ENCODE data around the gene NRTN. TPM values are rescaled to one million over a fixed set of nuclear protein-coding genes. Genes with fewer than 3 reads are reported as not detected.

NRTN gene
- total RNA-seq, 3 donors from 2014 or later: 0.48 to 1.8 (median 1.6) TPM

DNA sequence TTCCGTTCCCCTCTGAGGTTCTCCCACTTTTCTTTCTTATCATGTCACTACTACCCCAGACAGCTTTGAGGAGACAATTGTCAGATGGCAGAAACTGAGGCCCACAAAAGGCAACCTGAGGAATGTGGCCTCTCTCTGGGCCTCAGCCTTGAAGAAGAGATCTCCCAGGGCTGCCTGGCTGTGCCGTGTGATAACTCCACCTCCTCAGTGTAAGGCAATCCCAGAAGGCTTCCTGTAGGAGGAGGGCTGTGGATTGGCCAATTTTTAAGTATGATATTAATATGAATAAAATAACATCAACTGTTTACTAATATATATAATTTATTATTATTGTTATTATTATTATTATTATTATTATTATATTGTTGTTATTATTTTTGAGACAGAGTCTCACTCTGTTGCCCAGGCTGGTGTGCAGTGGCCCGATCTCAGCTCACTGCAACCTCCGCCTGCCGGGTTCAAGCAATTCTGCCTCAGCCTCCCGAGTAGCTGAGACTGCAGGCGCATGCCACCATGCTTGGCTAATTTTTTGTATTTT is 9.4 kb upstream of the NRTN start:
- intact Hi-C loops (cut with DNase I; ENCODE audit: low total_unique reads): loop anchor here (5.0 kb wide), 1 partner anchor 918 kb away; no protein-coding TSS in a partner anchor
- no peaks in the 10 kb centered on the region for H3K9me3 ChIP-seq

DNA sequence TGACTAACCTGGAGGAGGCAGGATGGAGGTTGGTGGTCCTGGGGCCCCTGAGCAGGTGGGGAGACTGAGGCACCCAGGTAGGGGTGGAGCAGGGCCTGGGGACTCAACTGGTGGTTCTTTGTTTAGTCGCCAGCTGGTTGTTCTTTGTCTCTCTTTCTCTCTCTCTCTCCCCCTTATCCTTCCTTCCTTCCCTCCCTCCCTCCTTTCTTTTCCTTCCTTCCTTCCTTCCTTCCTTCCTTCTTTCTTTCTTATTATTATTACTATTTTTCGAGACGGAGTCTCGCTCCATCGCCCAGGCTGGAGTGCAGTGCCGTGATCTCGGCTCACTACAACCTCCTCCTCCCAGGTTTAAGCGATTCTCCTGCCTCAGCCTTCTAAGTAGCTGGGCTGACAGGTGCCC is 6.6 kb upstream of the NRTN start:
- intact Hi-C loops (cut with DNase I; ENCODE audit: low total_unique reads): loop anchor here (5.0 kb wide), 1 partner anchor 921 kb away; no protein-coding TSS in a partner anchor
- H3K9me3 ChIP-seq: no peaks in the 10 kb centered on the region
- TF ChIP-seq POLR2A (IDR thresholded peaks at IDR 0.05): no peak
- TF ChIP-seq, protein P1, sequence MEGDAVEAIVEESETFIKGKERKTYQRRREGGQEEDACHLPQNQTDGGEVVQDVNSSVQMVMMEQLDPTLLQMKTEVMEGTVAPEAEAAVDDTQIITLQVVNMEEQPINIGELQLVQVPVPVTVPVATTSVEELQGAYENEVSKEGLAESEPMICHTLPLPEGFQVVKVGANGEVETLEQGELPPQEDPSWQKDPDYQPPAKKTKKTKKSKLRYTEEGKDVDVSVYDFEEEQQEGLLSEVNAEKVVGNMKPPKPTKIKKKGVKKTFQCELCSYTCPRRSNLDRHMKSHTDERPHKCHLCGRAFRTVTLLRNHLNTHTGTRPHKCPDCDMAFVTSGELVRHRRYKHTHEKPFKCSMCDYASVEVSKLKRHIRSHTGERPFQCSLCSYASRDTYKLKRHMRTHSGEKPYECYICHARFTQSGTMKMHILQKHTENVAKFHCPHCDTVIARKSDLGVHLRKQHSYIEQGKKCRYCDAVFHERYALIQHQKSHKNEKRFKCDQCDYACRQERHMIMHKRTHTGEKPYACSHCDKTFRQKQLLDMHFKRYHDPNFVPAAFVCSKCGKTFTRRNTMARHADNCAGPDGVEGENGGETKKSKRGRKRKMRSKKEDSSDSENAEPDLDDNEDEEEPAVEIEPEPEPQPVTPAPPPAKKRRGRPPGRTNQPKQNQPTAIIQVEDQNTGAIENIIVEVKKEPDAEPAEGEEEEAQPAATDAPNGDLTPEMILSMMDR (IDR thresholded peaks at IDR 0.05): no peak
- H3K36me3 ChIP-seq: no peaks in the 10 kb centered on the region
- no peaks in the 10 kb centered on the region for H3K4me1 ChIP-seq
- peaks cover 0 to 6% of the 10 kb centered on the region in 2 donors for H3K27me3 ChIP-seq
- DNase-seq (ENCODE audit: low spot score in 2 of 2): no peak
- no peak overlapping the region for H3K4me3 ChIP-seq
- H3K27ac ChIP-seq: no peak overlapping the region

More for the DNA sequence above, 9.4 kb upstream of the NRTN start:
- Histone ChIP-seq H3K27ac (no peak overlapping the region), H3K4me3 (no peak overlapping the region), H3K4me1 (no peaks in the 10 kb centered on the region), H3K27me3 (no peaks in the 10 kb centered on the region), H3K36me3 (no peaks in the 10 kb centered on the region)
- no peak for TF ChIP-seq POLR2AphosphoS5 (IDR thresholded peaks at IDR 0.05)
- TF ChIP-seq POLR2A (IDR thresholded peaks at IDR 0.05): no peak
- TF ChIP-seq, protein P1 (IDR thresholded peaks at IDR 0.05): no peak
- DNase-seq (ENCODE audit: low spot score in 2 of 2): no peak

DNA sequence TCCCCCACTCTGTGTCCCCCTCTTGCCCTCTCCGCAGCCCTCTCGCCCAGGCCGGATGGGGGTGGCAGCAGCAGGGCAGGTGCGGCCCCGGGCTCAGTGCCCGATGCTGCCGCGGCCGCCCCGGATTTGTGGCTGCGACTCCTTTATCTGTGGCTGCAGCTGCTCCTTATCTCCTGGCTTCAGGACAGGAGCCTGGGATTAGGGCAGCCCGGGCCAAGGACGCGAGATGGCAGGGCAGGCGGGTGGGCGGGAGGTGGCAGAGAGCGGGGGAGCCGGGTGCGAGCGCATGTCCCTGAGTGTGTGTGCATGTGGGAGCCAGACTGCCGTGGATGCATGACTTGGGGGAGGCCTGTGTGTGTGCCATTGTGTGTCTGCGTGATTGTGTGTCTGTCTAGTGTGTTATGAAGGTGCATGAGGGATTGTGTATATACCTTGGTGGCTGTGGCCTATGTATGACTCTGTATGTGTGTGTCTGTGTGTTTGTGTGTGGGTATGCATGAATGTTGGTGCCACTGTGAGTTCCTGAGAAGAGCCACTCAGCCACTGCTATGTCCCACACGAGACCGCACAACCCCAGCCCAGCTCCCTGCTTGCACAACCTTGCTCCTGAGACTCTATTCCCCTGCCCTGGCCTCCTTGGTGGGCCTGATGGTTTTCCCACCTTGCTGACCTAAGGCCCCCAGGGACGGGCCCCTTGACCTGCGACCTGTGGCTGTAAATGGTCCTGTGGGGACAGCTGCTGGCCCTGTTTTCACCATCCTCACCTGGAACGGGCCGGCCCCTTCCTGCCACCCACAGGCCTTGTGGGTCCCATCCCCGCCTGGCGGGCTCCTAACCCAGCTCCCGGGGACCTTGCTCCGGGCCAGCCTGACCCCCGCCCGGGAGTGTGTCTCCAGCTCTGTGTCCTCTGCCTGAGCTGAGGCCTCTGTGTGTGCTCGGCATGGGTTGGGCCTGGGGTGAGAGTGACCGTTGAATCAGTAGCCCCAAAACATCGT is 5.3 kb upstream of the NRTN start:
- H3K27ac ChIP-seq: no peak overlapping the region
- no peak overlapping the region for H3K4me3 ChIP-seq
- TF ChIP-seq POLR2A (IDR thresholded peaks at IDR 0.05) (no peak), POLR2AphosphoS5 (IDR thresholded peaks at IDR 0.05) (no peak)
- TF ChIP-seq, protein P1 (IDR thresholded peaks at IDR 0.05): no peak
- no peak for DNase-seq (ENCODE audit: low spot score in 2 of 2)
- intact Hi-C loops (cut with DNase I; ENCODE audit: low total_unique reads): loop anchor here (5.0 to 10.0 kb wide), 2 partner anchors 105 to 922 kb away; partner anchors contain the start of genes NDUFA11 and VMAC
- H3K27me3 ChIP-seq: peaks cover 0 to 8% of the 10 kb centered on the region in 2 donors
- H3K36me3 ChIP-seq: no peaks in the 10 kb centered on the region
- H3K4me1 ChIP-seq: no peaks in the 10 kb centered on the region
- no peaks in the 10 kb centered on the region for H3K9me3 ChIP-seq

DNA sequence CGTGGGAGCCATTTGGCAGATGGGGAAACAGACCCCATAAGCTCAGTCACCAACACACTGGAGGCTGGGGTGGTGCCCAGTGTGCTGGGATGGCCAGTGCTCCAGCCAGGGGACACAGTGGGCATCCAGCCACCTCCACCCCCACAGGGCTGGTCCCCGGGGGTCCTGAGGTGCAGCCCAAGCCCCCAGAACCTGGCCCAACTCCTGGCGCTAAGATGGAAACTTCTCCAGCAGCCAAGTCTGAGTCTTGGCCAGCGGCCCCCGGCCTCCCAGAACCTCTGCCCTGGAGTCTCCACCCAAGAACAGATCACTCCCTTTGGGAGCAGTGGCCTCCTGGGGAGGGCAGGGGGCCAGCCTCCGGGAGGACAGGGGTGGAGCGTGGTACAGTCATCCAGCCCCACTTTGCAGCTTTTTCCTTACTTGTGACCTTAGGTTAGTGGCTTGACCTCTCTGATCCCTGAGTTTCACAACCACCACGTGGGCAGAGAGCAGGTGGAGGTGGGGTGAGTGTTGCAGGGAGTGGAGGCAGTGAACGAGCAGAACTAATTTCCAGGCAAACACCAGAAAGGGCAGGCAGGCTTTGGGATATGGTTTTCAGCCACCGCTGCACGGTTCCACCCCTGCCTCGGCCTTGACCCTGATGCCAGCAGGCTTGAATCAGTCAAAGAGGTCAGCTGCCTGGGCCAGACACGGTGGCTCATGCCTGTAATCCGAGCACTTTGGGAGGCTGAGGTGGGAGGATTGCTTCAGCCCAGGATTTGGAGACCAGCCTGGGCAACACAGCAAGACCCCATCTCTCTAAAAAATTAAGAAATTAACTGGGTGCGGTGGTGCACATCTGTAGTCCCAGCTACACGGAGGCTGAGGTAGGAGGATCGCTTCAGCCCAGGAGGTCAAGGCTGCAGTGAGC is 4.3 kb upstream of the NRTN start:
- TF ChIP-seq POLR2A (IDR thresholded peaks at IDR 0.05) (no peak), POLR2AphosphoS5 (IDR thresholded peaks at IDR 0.05) (no peak)
- TF ChIP-seq, protein P1 (IDR thresholded peaks at IDR 0.05): no peak
- Histone ChIP-seq H3K9me3 (no peaks in the 10 kb centered on the region), H3K27me3 (peaks cover 3 to 9% of the 10 kb centered on the region in 2 donors), H3K36me3 (no peaks in the 10 kb centered on the region), H3K4me3 (no peak overlapping the region), H3K27ac (no peak overlapping the region), H3K4me1 (no peaks in the 10 kb centered on the region)
- intact Hi-C loops (cut with DNase I; ENCODE audit: low total_unique reads): loop anchor here (10.0 kb wide), 1 partner anchor 104 kb away; the partner anchor contains the start of genes NDUFA11 and VMAC
- no peak for DNase-seq (ENCODE audit: low spot score in 2 of 2)

Measured in breast epithelium (tissue), 4 donors.